Measurements from ENCODE around the gene STK32B.

- TF ChIP-seq CTCF (IDR thresholded peaks at IDR 0.05), result no peak
- no peak for TF ChIP-seq POLR2A (IDR thresholded peaks at IDR 0.05)
- TF ChIP-seq EP300 (IDR thresholded peaks at IDR 0.05), result no peak
Measured at GRCh38 chr4:5448221-5448620, 396.9 kb downstream of the STK32B start.
